T-helper 1 cell (primary cell): ENCODE results near the gene CEACAM5.

ENCODE experiments used
- DNase-seq, 5 donors: peaks; one replicate each; pipeline ENCODE4 v3.0.0-alpha.2; 2012 to 2020
- total RNA-seq, 4 donors: gene quantifications; one replicate each; lab custom pipeline; 2026; lab: John Stamatoyannopoulos, UW

CEACAM5 gene
- 0 to 0.27 (median 0) reads per million in 4 donors for total RNA-seq

DNA sequence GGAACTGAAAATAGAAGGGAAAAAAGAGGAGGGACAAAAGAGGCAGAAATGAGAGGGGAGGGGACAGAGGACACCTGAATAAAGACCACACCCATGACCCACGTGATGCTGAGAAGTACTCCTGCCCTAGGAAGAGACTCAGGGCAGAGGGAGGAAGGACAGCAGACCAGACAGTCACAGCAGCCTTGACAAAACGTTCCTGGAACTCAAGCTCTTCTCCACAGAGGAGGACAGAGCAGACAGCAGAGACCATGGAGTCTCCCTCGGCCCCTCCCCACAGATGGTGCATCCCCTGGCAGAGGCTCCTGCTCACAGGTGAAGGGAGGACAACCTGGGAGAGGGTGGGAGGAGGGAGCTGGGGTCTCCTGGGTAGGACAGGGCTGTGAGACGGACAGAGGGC lies at the start of gene CEACAM5:
Gene CEACAM5, plus strand, starts transcription at position 146 of the 400 bp plus-strand sequence. Its CDS starts 106 bp downstream, at position 252.
- DNase-seq = no peak

GRCh38 chr19:41666075-41666474 lies 42.4 kb upstream of the CEACAM5 start:
- DNase-seq = no peak

- no peak for DNase-seq
These were observed 40.1 kb upstream of the CEACAM5 start for GRCh38 chr19:41668315-41668714.

DNA sequence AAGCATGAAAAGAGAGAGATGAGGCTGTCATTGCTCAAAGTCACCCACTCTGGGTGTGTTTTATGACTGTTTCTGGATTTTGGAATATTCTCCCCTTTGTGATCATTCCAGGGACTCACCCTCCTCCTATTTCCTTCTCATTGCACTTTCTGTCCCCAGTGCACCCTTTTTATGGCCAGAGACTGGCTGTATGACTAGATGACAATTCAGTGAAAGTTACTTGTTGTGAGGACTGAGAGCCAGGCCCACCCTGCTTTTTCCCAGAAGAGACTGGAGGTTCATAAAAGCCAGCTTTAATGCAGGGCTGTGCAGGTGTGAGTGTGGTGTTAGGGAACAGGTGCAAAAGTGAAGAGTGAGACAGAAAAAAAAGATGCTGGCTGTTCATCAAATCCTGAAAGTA lies 37.7 kb upstream of the CEACAM5 start:
- no peak for DNase-seq

DNA sequence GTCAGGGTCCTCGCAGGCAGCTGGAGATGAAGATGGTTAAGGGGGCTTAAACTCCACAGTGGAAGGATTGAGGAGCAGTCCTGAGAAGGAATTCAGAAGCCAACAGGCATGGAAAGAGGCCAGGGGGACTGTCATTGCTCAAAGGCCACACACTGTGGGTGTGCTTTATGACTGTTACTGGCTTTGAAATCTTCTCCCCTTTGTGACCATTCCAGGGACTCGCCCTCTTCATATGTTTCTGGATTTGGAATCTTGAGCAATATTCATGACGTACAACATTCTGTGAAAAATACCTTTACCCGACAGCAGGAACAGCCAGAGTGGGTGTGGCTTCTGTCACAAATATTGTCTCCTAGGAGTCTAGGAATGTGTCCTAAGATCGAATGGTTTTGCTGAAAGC lies 36.9 kb upstream of the CEACAM5 start:
- no peak for DNase-seq

DNA sequence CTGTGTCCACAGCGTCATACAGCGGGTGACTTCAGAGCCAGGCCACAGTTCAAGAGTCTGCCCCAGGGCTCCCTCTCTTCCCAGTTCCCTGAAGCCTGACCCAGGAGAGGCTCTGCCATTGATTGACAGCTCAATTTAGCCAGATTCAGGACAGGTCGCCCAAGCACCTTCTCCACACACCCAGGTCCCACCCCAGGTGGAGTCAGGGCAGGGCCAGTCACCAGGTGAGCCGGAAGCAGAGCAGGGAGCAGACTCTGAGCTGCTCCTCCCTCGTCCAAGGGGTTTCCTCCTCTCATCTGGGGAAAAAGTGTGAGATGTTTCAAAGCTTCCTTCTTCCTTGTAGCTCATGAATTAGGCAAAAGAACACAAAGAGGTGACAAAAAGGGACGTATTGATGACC lies 26.0 kb upstream of the CEACAM5 start:
- DNase-seq = no peak

DNA sequence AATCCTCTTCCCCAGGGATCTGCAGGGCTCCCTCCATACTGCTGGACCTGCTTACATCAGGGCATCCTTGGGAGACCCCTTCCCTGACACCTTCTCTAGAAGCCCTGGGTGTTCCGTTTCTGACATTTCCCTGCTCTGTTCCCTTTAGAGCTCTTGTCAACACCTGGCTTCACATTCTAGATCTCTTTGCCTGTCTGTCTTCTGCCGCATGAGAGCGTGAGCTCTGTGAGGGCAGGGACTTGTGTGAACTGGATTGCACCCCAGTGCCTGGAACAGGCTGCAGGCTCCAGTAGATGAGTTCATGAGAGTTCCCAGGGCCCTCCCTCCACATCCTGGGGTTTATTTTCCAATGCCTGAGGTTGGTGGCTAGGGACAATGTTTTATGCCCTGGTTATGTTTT lies 21.0 kb upstream of the CEACAM5 start:
- DNase-seq = no peak

- DNase-seq = no peak
These were observed 20.3 kb upstream of the CEACAM5 start, which contains the start of gene CEACAM7 for GRCh38 chr19:41688098-41688497. CEACAM7 (minus strand) TSS chr19:41688270; CDS start chr19:41688165, 105 bp downstream.

DNA sequence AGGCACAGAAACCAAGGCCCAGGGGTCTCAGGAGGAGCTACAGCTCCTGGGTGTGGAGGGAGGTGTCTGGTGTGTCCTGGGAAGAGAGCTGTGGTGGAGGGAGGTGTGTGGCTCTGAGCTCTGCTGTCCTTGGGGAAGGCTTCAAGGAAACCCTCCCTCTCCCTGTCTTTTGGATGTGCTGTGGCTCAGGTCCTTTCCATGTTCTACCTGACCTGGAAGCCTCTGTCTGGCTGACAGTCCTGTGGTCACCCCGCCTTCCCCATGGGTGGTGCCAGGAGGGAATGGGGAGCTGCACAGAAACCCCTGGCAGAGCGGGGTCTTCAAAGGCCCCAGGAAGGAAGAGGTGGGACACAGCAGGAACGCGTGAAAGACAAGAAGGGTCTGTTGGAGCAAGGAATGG lies 19.7 kb upstream of the CEACAM5 start:
- DNase-seq = no peak

- no peak for DNase-seq
These were observed 18.2 kb upstream of the CEACAM5 start for GRCh38 chr19:41689993-41690800.

- no peak for DNase-seq
These were observed 17.7 kb upstream of the CEACAM5 start for GRCh38 chr19:41690801-41691065.

DNA sequence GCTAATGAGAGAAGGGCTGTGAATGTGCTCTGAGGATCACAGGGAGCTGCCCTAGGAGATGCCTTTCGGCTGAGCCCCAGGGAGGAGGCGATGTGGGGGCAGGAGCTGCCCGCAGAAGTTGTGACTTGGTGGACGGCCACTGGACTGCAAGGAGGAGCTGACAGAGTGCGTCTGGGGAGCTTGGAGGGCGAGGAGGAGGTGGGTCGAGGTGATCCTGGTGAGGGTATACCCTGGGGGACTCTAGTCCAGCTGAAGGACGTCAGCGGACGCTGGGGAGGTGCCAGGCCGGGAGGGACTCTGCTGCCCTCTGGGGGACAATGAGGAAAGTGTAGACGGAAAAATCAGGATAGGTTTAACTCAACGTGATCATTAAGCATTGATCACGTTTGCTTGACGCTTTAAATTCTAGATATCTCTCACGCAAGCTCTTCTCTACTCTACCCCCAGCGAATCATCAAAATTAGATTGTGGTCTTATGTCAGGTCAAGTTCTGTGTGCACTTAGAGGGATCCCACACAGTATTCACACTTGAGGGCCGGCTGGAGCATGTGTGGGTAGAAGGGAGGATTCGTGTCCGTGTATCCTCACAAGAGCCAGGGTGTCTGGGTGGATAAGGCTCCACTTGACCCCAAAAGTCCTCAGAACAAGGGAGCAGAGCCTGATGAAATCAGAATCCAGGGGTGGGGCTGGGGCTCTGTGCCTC lies 17.0 kb upstream of the CEACAM5 start:
- DNase-seq = peak in 2 of 5 donors; percentile 5 to 9

GRCh38 chr19:41694196-41694595 lies 14.2 kb upstream of the CEACAM5 start:
- no peak for DNase-seq

- no peak for DNase-seq
These were observed 13.4 kb upstream of the CEACAM5 start for GRCh38 chr19:41694831-41695635.

GRCh38 chr19:41695745-41696144 lies 12.7 kb upstream of the CEACAM5 start:
- DNase-seq = no peak

DNA sequence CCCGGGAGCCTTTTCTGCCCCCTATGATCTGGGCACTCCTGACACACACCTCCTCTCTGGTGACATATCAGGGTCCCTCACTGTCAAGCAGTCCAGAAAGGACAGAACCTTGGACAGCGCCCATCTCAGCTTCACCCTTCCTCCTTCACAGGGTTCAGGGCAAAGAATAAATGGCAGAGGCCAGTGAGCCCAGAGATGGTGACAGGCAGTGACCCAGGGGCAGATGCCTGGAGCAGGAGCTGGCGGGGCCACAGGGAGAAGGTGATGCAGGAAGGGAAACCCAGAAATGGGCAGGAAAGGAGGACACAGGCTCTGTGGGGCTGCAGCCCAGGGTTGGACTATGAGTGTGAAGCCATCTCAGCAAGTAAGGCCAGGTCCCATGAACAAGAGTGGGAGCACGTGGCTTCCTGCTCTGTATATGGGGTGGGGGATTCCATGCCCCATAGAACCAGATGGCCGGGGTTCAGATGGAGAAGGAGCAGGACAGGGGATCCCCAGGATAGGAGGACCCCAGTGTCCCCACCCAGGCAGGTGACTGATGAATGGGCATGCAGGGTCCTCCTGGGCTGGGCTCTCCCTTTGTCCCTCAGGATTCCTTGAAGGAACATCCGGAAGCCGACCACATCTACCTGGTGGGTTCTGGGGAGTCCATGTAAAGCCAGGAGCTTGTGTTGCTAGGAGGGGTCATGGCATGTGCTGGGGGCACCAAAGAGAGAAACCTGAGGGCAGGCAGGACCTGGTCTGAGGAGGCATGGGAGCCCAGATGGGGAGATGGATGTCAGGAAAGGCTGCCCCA lies 11.8 kb upstream of the CEACAM5 start:
- DNase-seq = no peak

GRCh38 chr19:41697198-41697855 lies 11.1 kb upstream of the CEACAM5 start:
- DNase-seq = no peak

- DNase-seq = no peak
These were observed 9.6 kb upstream of the CEACAM5 start for GRCh38 chr19:41698746-41699230.

DNA sequence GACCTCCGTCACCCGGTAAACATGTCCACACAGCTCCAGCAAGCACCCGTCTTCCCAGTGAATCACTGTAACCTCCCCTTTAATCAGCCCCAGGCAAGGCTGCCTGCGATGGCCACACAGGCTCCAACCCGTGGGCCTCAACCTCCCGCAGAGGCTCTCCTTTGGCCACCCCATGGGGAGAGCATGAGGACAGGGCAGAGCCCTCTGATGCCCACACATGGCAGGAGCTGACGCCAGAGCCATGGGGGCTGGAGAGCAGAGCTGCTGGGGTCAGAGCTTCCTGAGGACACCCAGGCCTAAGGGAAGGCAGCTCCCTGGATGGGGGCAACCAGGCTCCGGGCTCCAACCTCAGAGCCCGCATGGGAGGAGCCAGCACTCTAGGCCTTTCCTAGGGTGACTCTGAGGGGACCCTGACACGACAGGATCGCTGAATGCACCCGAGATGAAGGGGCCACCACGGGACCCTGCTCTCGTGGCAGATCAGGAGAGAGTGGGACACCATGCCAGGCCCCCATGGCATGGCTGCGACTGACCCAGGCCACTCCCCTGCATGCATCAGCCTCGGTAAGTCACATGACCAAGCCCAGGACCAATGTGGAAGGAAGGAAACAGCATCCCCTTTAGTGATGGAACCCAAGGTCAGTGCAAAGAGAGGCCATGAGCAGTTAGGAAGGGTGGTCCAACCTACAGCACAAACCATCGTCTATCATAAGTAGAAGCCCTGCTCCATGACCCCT lies 9.0 kb upstream of the CEACAM5 start:
- DNase-seq = no peak

- no peak for DNase-seq
These were observed 8.5 kb upstream of the CEACAM5 start for GRCh38 chr19:41699968-41700323.
